WTC11 (cell line): ENCODE results near the gene GADL1. TPM values are rescaled to one million over a fixed set of nuclear protein-coding genes. Genes with fewer than 3 reads are reported as not detected.

Experiments
- ATAC-seq: fragments of 200-7000 bp; cut with Tn5 transposase; 2 replicates; pipeline ENCODE4 v1.10.0; 2021; ENCODE audit warnings: mild to moderate bottlenecking, moderate library complexity
- CTCF ChIA-PET: fragments of 300-600 bp; sonication (Branson Sonifier 250); formaldehyde crosslinking; loops from one replicate; lab custom pipeline; 2021; ENCODE audit warnings: antibody characterized with exemption; lab: Charles Lee
- POLR2A ChIA-PET: fragments of 350-600 bp; sonication (Branson Sonifier 250); formaldehyde crosslinking; loops from one replicate; lab custom pipeline; 2021; ENCODE audit warnings: antibody characterized with exemption; lab: Charles Lee
- DNase-seq: peaks from one replicate; pipeline ENCODE4 v3.0.0; 2021; ENCODE audit warnings: low spot score
- H3K27ac Mint-ChIP-seq: 2 replicates; pipeline ENCODE4 v1.8.0; 2021; ENCODE audit warnings: mixed read lengths
- H3K27me3 Mint-ChIP-seq: 2 replicates; pipeline ENCODE4 v1.8.0; 2021; ENCODE audit warnings: low read depth, mild to moderate bottlenecking, moderate library complexity, mixed read lengths
- H3K36me3 Mint-ChIP-seq: 2 replicates; pipeline ENCODE4 v1.8.0; 2021; ENCODE audit warnings: mixed read lengths
- H3K4me1 Mint-ChIP-seq: 2 replicates; pipeline ENCODE4 v1.8.0; 2022; ENCODE audit warnings: mixed read lengths
- H3K4me3 Mint-ChIP-seq: 2 replicates; pipeline ENCODE4 v1.8.0; 2021; ENCODE audit warnings: mild to moderate bottlenecking, moderate library complexity, mixed read lengths
- H3K9me3 Mint-ChIP-seq: 2 replicates; pipeline ENCODE4 v1.8.0; 2021; ENCODE audit warnings: mixed read lengths
- CBFB ChIP-seq: sonication (generic); formaldehyde crosslinking; IDR thresholded peaks from 2 replicates; pipeline ENCODE4 v1.8.1; 2022; ENCODE audit warnings: mild to moderate bottlenecking, low read depth, missing genetic modification reagents
- CREB1 ChIP-seq: sonication (generic); formaldehyde crosslinking; IDR thresholded peaks from 2 replicates; pipeline ENCODE4 v1.8.0; 2023; ENCODE audit warnings: mild to moderate bottlenecking, missing genetic modification reagents
- ETV6 ChIP-seq: sonication (generic); formaldehyde crosslinking; IDR thresholded peaks from 2 replicates; pipeline ENCODE4 v1.8.1; 2022; ENCODE audit warnings: mild to moderate bottlenecking, missing genetic modification reagents
- FOXK1 ChIP-seq: sonication (generic); formaldehyde crosslinking; IDR thresholded peaks from 2 replicates; pipeline ENCODE4 v1.8.0; 2022; ENCODE audit warnings: mild to moderate bottlenecking, moderate library complexity, missing genetic modification reagents
- FOXP1 ChIP-seq: sonication (generic); formaldehyde crosslinking; IDR thresholded peaks from 2 replicates; pipeline ENCODE4 v1.8.0; 2022; ENCODE audit warnings: missing genetic modification reagents, mild to moderate bottlenecking, moderate library complexity, borderline replicate concordance
- JAZF1 ChIP-seq: fragments of 250-450 bp; sonication (Bioruptor Pico); IDR thresholded peaks from 2 replicates; pipeline ENCODE4 v1.9.0; 2021; ENCODE audit warnings: moderate library complexity, mild to moderate bottlenecking, inconsistent platforms
- NR1H2 ChIP-seq: sonication (generic); formaldehyde crosslinking; IDR thresholded peaks from 2 replicates; pipeline ENCODE4 v1.9.0; 2021; ENCODE audit warnings: mild to moderate bottlenecking, moderate library complexity, missing genetic modification reagents
- NR3C1 ChIP-seq: sonication (generic); formaldehyde crosslinking; conservative IDR thresholded peaks from 2 replicates; pipeline ENCODE4 v1.8.1; 2023; ENCODE audit warnings: low read depth, mild to moderate bottlenecking, missing genetic modification reagents
- RORB ChIP-seq: fragments of 250-450 bp; sonication (Bioruptor Pico); IDR thresholded peaks from 2 replicates; pipeline ENCODE4 v1.9.0; 2021; ENCODE audit warnings: mild to moderate bottlenecking
- SOX15 ChIP-seq: fragments of 250-450 bp; sonication (Bioruptor Pico); IDR thresholded peaks from 2 replicates; pipeline ENCODE4 v1.9.0; 2021; ENCODE audit warnings: mild to moderate bottlenecking
- ZBTB21 ChIP-seq: sonication (generic); formaldehyde crosslinking; IDR thresholded peaks from 2 replicates; pipeline ENCODE4 v1.8.1; 2023; ENCODE audit warnings: mild to moderate bottlenecking, missing genetic modification reagents, borderline replicate concordance
- ZMAT4 ChIP-seq: fragments of 250-450 bp; sonication (Bioruptor Pico); IDR thresholded peaks from 2 replicates; pipeline ENCODE4 v1.9.0; 2021; ENCODE audit warnings: mild to moderate bottlenecking
- ZNF138 ChIP-seq: sonication (generic); formaldehyde crosslinking; conservative IDR thresholded peaks from 2 replicates; pipeline ENCODE4 v1.8.1; 2022; ENCODE audit warnings: mild to moderate bottlenecking, moderate library complexity, missing genetic modification reagents
- ZNF219 ChIP-seq: sonication (generic); formaldehyde crosslinking; IDR thresholded peaks from 2 replicates; pipeline ENCODE4 v1.8.0; 2023; ENCODE audit warnings: missing genetic modification reagents, mild to moderate bottlenecking, borderline replicate concordance
- ZNF281 ChIP-seq: sonication (generic); formaldehyde crosslinking; IDR thresholded peaks from 2 replicates; pipeline ENCODE4 v1.8.0; 2023; ENCODE audit warnings: mild to moderate bottlenecking, missing genetic modification reagents
- ZNF671 ChIP-seq: fragments of 250-450 bp; sonication (Bioruptor Pico); IDR thresholded peaks from 2 replicates; pipeline ENCODE4 v1.8.0; 2021; ENCODE audit warnings: mild to moderate bottlenecking
- total RNA-seq: library from RNA; stranded (reverse); gene quantifications from 3 replicates; pipeline ENCODE4 v1.2.3, GENCODE V29; 2021
- TF ChIP-seq, protein P1 (sequence below): sonication (generic); formaldehyde crosslinking; IDR thresholded peaks from 2 replicates; pipeline ENCODE4 v1.8.1; 2022; ENCODE audit warnings: mild to moderate bottlenecking, missing genetic modification reagents, moderate library complexity, borderline replicate concordance

GADL1 gene
- total RNA-seq, 1 experiment from 2014 or later: 0.15 TPM

- peaks cover 60% of the 10 kb centered on the region for H3K36me3 Mint-ChIP-seq
- peaks cover 43% of the 10 kb centered on the region for H3K4me1 Mint-ChIP-seq
- no peak overlapping the region for H3K4me3 Mint-ChIP-seq
- ChIA-PET CTCF (no interaction called here), POLR2A (no interaction called here)
- TF ChIP-seq NR1H2 (CRISPR knock-in tag) (no peak), SOX15 (CRISPR knock-in tag) (no peak), ZBTB21 (CRISPR knock-in tag) (no peak), NR3C1 (no peak), ZNF281 (CRISPR knock-in tag) (no peak), ZNF219 (CRISPR knock-in tag) (no peak), JAZF1 (CRISPR knock-in tag) (no peak), ETV6 (CRISPR knock-in tag) (no peak), ZMAT4 (CRISPR knock-in tag) (no peak), RORB (CRISPR knock-in tag) (no peak), ZNF138 (CRISPR knock-in tag) (no peak), FOXP1 (no peak), CBFB (CRISPR knock-in tag) (no peak), ZNF671 (CRISPR knock-in tag) (no peak)
- no peaks in the 10 kb centered on the region for H3K9me3 Mint-ChIP-seq
- DNase-seq (no peak), ATAC-seq (no peak)
- H3K27ac Mint-ChIP-seq: peak overlapping the region; percentile 82
- H3K27me3 Mint-ChIP-seq: no peaks in the 10 kb centered on the region
Measured at GRCh38 chr3:30677347-30677685, 217.1 kb downstream of the GADL1 start.

DNA sequence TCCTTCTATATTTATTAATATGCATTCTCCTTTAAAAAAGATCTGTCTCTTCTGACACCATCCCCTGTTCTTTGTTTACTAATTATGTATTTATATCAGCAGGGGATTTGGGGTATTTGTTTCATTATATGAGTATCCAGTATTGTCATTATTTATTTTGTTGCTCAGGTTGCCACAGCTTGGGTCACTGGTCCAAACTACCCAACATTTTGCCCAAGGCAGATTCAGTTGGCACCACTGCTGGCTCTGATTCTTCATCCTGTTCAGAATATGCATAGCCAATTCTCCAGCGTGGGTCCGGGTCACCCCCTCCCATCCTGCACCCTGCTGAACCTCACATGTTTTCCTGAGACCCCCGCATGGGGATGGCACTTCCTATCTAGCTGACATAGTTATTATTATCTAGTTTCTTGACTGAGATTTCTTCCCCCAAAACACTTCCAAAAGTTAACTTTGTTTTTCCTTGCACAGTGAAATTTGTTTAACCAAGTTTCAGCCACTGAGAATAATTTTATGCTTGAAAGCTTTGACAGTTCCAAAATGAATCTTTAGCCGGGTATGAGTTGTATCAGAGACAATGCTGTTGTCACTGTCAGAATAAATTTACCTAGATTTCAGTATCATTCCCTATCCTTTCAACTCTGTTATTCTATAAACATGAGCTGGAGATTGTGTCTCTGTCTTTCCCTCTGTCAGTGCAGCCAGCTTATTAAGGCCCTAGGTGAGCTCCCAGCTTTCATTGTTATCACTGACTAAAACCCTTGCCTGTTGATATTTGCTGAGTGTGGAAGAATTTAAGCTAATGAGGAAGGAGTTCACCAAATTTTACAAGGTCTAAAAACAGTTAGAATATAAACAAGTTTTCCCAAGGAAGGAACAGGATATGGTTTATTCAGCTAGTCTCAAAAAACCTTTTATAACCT is 217.8 kb downstream of the GADL1 start:
- peaks cover 66% of the 10 kb centered on the region for H3K36me3 Mint-ChIP-seq
- ChIA-PET POLR2A (no interaction called here), CTCF (no interaction called here)
- no peak overlapping the region for H3K4me3 Mint-ChIP-seq
- no peak for ATAC-seq
- peaks cover 37% of the 10 kb centered on the region for H3K4me1 Mint-ChIP-seq
- H3K9me3 Mint-ChIP-seq: no peaks in the 10 kb centered on the region
- H3K27ac Mint-ChIP-seq: no peak overlapping the region
- DNase-seq: no peak
- TF ChIP-seq FOXK1 (CRISPR knock-in tag): no peak
- TF ChIP-seq, protein P1, sequence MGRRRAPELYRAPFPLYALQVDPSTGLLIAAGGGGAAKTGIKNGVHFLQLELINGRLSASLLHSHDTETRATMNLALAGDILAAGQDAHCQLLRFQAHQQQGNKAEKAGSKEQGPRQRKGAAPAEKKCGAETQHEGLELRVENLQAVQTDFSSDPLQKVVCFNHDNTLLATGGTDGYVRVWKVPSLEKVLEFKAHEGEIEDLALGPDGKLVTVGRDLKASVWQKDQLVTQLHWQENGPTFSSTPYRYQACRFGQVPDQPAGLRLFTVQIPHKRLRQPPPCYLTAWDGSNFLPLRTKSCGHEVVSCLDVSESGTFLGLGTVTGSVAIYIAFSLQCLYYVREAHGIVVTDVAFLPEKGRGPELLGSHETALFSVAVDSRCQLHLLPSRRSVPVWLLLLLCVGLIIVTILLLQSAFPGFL: no peak
- no peak for TF ChIP-seq CREB1 (CRISPR knock-in tag)
- H3K27me3 Mint-ChIP-seq: no peaks in the 10 kb centered on the region
